ENCODE results near the gene GGT7. TPM values are rescaled to one million over a fixed set of nuclear protein-coding genes. Genes with fewer than 3 reads are reported as not detected.

GGT7 gene
- total RNA-seq, 1 donor from 2014 or later, result 17.3 TPM

- FAIRE-seq, result no peak
- H3K27me3 Mint-ChIP-seq (ENCODE audit: low read depth, unreplicated experiment), result no peaks in the 10 kb centered on the region
Observed at GRCh38 chr20:34892671-34893070, 20.0 kb upstream of the GGT7 start.

DNA sequence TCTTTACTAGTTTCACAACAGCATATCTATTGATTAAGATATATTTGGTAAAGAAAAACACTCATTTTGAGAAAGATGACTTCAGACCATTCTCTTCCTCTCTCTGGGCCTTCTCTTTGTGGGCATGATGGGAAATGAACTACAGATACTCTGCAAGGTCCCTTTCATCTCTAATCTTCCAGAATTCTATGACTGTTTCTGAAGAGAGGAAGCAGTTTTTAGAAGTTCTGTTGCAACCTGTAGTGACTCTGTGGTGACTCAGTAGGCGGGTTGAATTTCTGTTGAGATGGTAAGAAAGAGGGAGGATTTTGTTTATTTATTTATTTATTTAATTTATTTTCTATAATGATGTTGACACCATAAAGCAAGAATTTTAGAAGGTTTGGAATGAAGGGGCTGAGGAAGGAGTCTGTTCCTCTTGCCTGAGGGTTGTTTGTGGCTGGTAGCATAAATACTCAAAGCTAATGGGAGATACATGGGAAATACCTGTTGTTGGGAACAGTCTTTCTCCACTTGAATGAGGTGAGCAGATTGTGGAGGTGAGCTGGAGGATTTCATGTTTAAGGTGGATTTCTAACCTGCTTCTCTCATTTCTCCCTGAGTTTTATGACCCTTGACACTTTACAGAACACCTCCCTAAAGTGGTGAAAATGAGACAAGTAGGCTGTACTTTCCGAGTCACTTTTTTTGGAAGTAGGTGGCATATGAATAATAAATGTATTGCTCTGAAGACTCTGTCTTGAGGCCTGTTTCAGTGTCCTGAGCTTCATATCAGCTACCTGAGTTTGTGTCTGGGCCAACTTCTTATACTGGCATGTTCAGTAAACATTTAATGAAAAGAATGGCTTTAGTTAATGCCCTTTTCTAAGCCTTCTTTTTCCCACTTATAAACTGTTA is 18.8 kb upstream of the GGT7 start:
- Histone ChIP-seq H3K9ac (ENCODE audit: low read length) (no peak overlapping the region), H3K4me2 (ENCODE audit: low read length) (no peak overlapping the region), H4K20me1 (ENCODE audit: insufficient read depth, low read length) (peaks cover 6% of the 10 kb centered on the region), H2AFZ (ENCODE audit: low read depth, low read length) (no peak overlapping the region), H3K4me3 (ENCODE audit: insufficient read depth, low read depth, low read length) (no peak overlapping the region), H3K79me2 (ENCODE audit: insufficient read depth, low read length) (no peaks in the 10 kb centered on the region), H3K27ac (ENCODE audit: low read depth, low read length) (no peak overlapping the region), H3K36me3 (ENCODE audit: insufficient read depth, low read length) (no peaks in the 10 kb centered on the region), H3K9me3 (ENCODE audit: insufficient read depth, low read depth, low read length) (no peaks in the 10 kb centered on the region), H3K27me3 (ENCODE audit: insufficient read depth, low read length) (no peaks in the 10 kb centered on the region), H3K4me1 (ENCODE audit: insufficient read depth, low read length) (no peaks in the 10 kb centered on the region)
- Mint-ChIP-seq H3K4me3 (ENCODE audit: unreplicated experiment) (no peak overlapping the region), H3K36me3 (ENCODE audit: low read depth, unreplicated experiment) (no peaks in the 10 kb centered on the region), H3K9me3 (ENCODE audit: unreplicated experiment) (no peaks in the 10 kb centered on the region), H3K27me3 (ENCODE audit: low read depth, unreplicated experiment) (no peaks in the 10 kb centered on the region), H3K27ac (ENCODE audit: unreplicated experiment) (no peak overlapping the region), H3K4me1 (ENCODE audit: low read depth, unreplicated experiment) (peaks cover 1% of the 10 kb centered on the region)
- FAIRE-seq, result no peak
- peak; percentile 64 for DNase-seq (ENCODE audit: low read depth)
- no peak for TF ChIP-seq CTCF (IDR thresholded peaks at IDR 0.05; ENCODE audit: insufficient read depth, low read depth, low read length)
- TF ChIP-seq EZH2 (IDR thresholded peaks at IDR 0.05; ENCODE audit: insufficient read depth, low read length), result no peak

More at GRCh38 chr20:34892671-34893070, 20.0 kb upstream of the GGT7 start:
- Mint-ChIP-seq H3K4me3 (ENCODE audit: unreplicated experiment) (no peak overlapping the region), H3K27ac (ENCODE audit: unreplicated experiment) (no peak overlapping the region), H3K4me1 (ENCODE audit: low read depth, unreplicated experiment) (peaks cover 1% of the 10 kb centered on the region), H3K9me3 (ENCODE audit: unreplicated experiment) (no peaks in the 10 kb centered on the region), H3K36me3 (ENCODE audit: low read depth, unreplicated experiment) (peaks cover 1% of the 10 kb centered on the region)
- Histone ChIP-seq H3K4me1 (ENCODE audit: insufficient read depth, low read length) (no peaks in the 10 kb centered on the region), H3K27me3 (ENCODE audit: insufficient read depth, low read length) (no peaks in the 10 kb centered on the region), H3K36me3 (ENCODE audit: insufficient read depth, low read length) (no peaks in the 10 kb centered on the region), H3K4me2 (ENCODE audit: low read length) (no peak overlapping the region), H2AFZ (ENCODE audit: low read depth, low read length) (no peak overlapping the region), H3K9me3 (ENCODE audit: insufficient read depth, low read depth, low read length) (no peaks in the 10 kb centered on the region), H3K4me3 (ENCODE audit: insufficient read depth, low read depth, low read length) (no peak overlapping the region), H3K9ac (ENCODE audit: low read length) (no peak overlapping the region), H3K79me2 (ENCODE audit: insufficient read depth, low read length) (no peaks in the 10 kb centered on the region), H3K27ac (ENCODE audit: low read depth, low read length) (no peak overlapping the region), H4K20me1 (ENCODE audit: insufficient read depth, low read length) (peaks cover 6% of the 10 kb centered on the region)
- TF ChIP-seq EZH2 (IDR thresholded peaks at IDR 0.05; ENCODE audit: insufficient read depth, low read length), result no peak
- no peak for TF ChIP-seq CTCF (IDR thresholded peaks at IDR 0.05; ENCODE audit: insufficient read depth, low read depth, low read length)
- no peak for DNase-seq (ENCODE audit: low read depth)

DNA sequence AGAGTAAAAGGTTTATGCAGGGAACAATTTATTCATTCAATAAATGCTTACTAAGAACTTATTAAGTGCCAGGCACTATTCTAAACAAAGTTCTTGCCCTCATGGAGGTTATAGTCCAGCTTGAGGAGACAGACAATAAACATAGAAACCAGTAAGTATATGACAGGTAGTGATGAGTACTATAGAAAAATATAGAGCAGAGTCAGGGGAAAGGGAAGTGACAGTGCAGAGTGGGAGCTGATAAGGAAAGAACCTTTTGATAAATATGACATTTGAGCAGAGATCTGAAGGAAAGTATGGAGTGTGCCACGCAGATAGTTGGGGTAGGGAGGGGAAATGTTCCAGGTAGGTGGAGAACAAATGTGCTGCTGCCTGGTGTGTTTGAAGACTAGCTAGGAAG is 15.8 kb upstream of the GGT7 start:
- H3K36me3 ChIP-seq (ENCODE audit: insufficient read depth, low read length), result no peaks in the 10 kb centered on the region
- no peaks in the 10 kb centered on the region for H3K27me3 ChIP-seq (ENCODE audit: insufficient read depth, low read length)
- TF ChIP-seq EZH2 (IDR thresholded peaks at IDR 0.05; ENCODE audit: insufficient read depth, low read length), result no peak
- no peak for TF ChIP-seq CTCF (IDR thresholded peaks at IDR 0.05; ENCODE audit: insufficient read depth, low read depth, low read length)
- Mint-ChIP-seq H3K27ac (ENCODE audit: unreplicated experiment) (no peak overlapping the region), H3K4me1 (ENCODE audit: low read depth, unreplicated experiment) (peaks cover 1% of the 10 kb centered on the region), H3K36me3 (ENCODE audit: low read depth, unreplicated experiment) (no peaks in the 10 kb centered on the region), H3K9me3 (ENCODE audit: unreplicated experiment) (no peaks in the 10 kb centered on the region), H3K27me3 (ENCODE audit: low read depth, unreplicated experiment) (no peaks in the 10 kb centered on the region), H3K4me3 (ENCODE audit: unreplicated experiment) (no peak overlapping the region)
- no peak overlapping the region for H3K4me2 ChIP-seq (ENCODE audit: low read length)
- H4K20me1 ChIP-seq (ENCODE audit: insufficient read depth, low read length), result no peaks in the 10 kb centered on the region
- H3K4me3 ChIP-seq (ENCODE audit: insufficient read depth, low read depth, low read length), result no peak overlapping the region
- H2AFZ ChIP-seq (ENCODE audit: low read depth, low read length), result no peak overlapping the region
- H3K9ac ChIP-seq (ENCODE audit: low read length), result no peak overlapping the region
- H3K9me3 ChIP-seq (ENCODE audit: insufficient read depth, low read depth, low read length), result no peaks in the 10 kb centered on the region
- no peak for FAIRE-seq
- no peaks in the 10 kb centered on the region for H3K79me2 ChIP-seq (ENCODE audit: insufficient read depth, low read length)
- DNase-seq (ENCODE audit: low read depth), result no peak
- H3K4me1 ChIP-seq (ENCODE audit: insufficient read depth, low read length), result no peaks in the 10 kb centered on the region
- no peak overlapping the region for H3K27ac ChIP-seq (ENCODE audit: low read depth, low read length)
